Neural progenitor cell (in vitro differentiated cells): ENCODE measurements around the gene SUN1. TPM values are rescaled to one million over a fixed set of nuclear protein-coding genes. Genes with fewer than 3 reads are reported as not detected.

Experiments used
- DNase-seq: peaks from one replicate; pipeline ENCODE4 v3.0.0-alpha.2; 2016; ENCODE audit warnings: low spot score
- H2AFZ ChIP-seq: fragments of 200-600 bp; sonication (generic); replicated peaks from 2 replicates; pipeline ENCODE4 v1.6.1; 2016; ENCODE audit warnings: antibody characterized with exemption
- H3F3A ChIP-seq: fragments of 200-600 bp; sonication (generic); 2 replicates; pipeline ENCODE4 v1.6.1; 2016; ENCODE audit warnings: antibody characterized with exemption, low read depth
- H3K27ac ChIP-seq: fragments of 200-600 bp; sonication (generic); 2 replicates; pipeline ENCODE4 v1.5.1; 2016; ENCODE audit warnings: mild to moderate bottlenecking
- H3K27me3 ChIP-seq: fragments of 200-600 bp; sonication (generic); 2 replicates; pipeline ENCODE4 v1.6.1; 2016; ENCODE audit warnings: mild to moderate bottlenecking, moderate library complexity
- H3K36me3 ChIP-seq: fragments of 200-600 bp; sonication (generic); 2 replicates; pipeline ENCODE4 v1.5.1; 2016
- H3K4me1 ChIP-seq: fragments of 200-600 bp; sonication (generic); 2 replicates; pipeline ENCODE4 v1.6.1; 2016; ENCODE audit warnings: mixed run types
- H3K4me2 ChIP-seq: fragments of 200-600 bp; sonication (generic); 2 replicates; pipeline ENCODE4 v1.6.1; 2016
- H3K4me3 ChIP-seq: fragments of 200-600 bp; sonication (generic); 2 replicates; pipeline ENCODE4 v1.5.1; 2016
- H3K79me2 ChIP-seq: fragments of 200-600 bp; sonication (generic); 2 replicates; pipeline ENCODE4 v1.6.1; 2016; ENCODE audit warnings: low read depth
- H3K9ac ChIP-seq: fragments of 200-600 bp; sonication (generic); 2 replicates; pipeline ENCODE4 v1.6.1; 2016
- H3K9me3 ChIP-seq: fragments of 200-600 bp; sonication (generic); 2 replicates; pipeline ENCODE4 v1.5.1; 2016; ENCODE audit warnings: low read depth
- H4K20me1 ChIP-seq: fragments of 200-600 bp; sonication (generic); 2 replicates; pipeline ENCODE4 v1.6.1; 2016; ENCODE audit warnings: low read depth
- H3K27ac Mint-ChIP-seq: 3 replicates; pipeline ENCODE4 v1.8.0; 2021; ENCODE audit warnings: mixed read lengths
- H3K27me3 Mint-ChIP-seq: 2 replicates; pipeline ENCODE4 v1.8.0; 2022; ENCODE audit warnings: low read depth, mild to moderate bottlenecking, inconsistent platforms, moderate library complexity, mixed read lengths; ENCODE audit not compliant: insufficient read depth
- H3K36me3 Mint-ChIP-seq: 3 replicates; pipeline ENCODE4 v1.8.0; 2021; ENCODE audit warnings: mixed read lengths
- H3K4me1 Mint-ChIP-seq: 3 replicates; pipeline ENCODE4 v1.8.0; 2021; ENCODE audit warnings: mixed read lengths
- H3K4me3 Mint-ChIP-seq: 3 replicates; pipeline ENCODE4 v1.8.0; 2021; ENCODE audit warnings: mild to moderate bottlenecking, moderate library complexity, mixed read lengths
- H3K9me3 Mint-ChIP-seq: 3 replicates; pipeline ENCODE4 v1.8.0; 2020; ENCODE audit warnings: mixed read lengths
- CTCF ChIP-seq: fragments of 200-600 bp; sonication (generic); IDR thresholded peaks from 2 replicates; pipeline ENCODE4 v1.5.1; 2017; ENCODE audit warnings: antibody characterized with exemption, mild to moderate bottlenecking
- EZH2 ChIP-seq: fragments of 200-600 bp; sonication (generic); IDR thresholded peaks from 2 replicates; pipeline ENCODE4 v1.6.1; 2017; ENCODE audit warnings: antibody characterized with exemption, mild to moderate bottlenecking, moderate library complexity
- EZH2phosphoT487 ChIP-seq: fragments of 200-600 bp; sonication (generic); IDR thresholded peaks from 2 replicates; pipeline ENCODE4 v1.6.1; 2017; ENCODE audit warnings: antibody characterized with exemption
- total RNA-seq: library from RNA; depleted of rRNA; stranded (reverse); fragments of >200 nt; gene quantifications from 2 replicates; pipeline ENCODE4 v1.2.3, GENCODE V29; 2015; ENCODE audit warnings: low replicate concordance

SUN1 gene
- total RNA-seq, 1 donor from 2014 or later: 104 TPM

- Mint-ChIP-seq H3K4me1 (peaks cover 22% of the 10 kb centered on the region), H3K27ac (no peak overlapping the region), H3K4me3 (no peak overlapping the region), H3K27me3 (peaks cover 7% of the 10 kb centered on the region), H3K36me3 (no peaks in the 10 kb centered on the region), H3K9me3 (no peaks in the 10 kb centered on the region)
- H3K9ac ChIP-seq: no peak overlapping the region
- TF ChIP-seq EZH2 (no peak), CTCF (no peak), EZH2phosphoT487 (no peak)
- no peaks in the 10 kb centered on the region for H4K20me1 ChIP-seq
- no peak overlapping the region for H2AFZ ChIP-seq
- H3K9me3 ChIP-seq: no peaks in the 10 kb centered on the region
- no peaks in the 10 kb centered on the region for H3K27me3 ChIP-seq
- H3K4me2 ChIP-seq: no peak overlapping the region
- no peaks in the 10 kb centered on the region for H3F3A ChIP-seq
- H3K27ac ChIP-seq: no peak overlapping the region
- H3K4me3 ChIP-seq: no peak overlapping the region
- no peak for DNase-seq
- H3K4me1 ChIP-seq: no peaks in the 10 kb centered on the region
- no peaks in the 10 kb centered on the region for H3K36me3 ChIP-seq
- no peaks in the 10 kb centered on the region for H3K79me2 ChIP-seq
These were observed 87.7 kb downstream of the SUN1 start for GRCh38 chr7:919924-920341.

GRCh38 chr7:920351-921070 lies 88.2 kb downstream of the SUN1 start:
- Mint-ChIP-seq H3K36me3 (no peaks in the 10 kb centered on the region), H3K27me3 (peaks cover 3% of the 10 kb centered on the region)

GRCh38 chr7:921071-921461 lies 88.8 kb downstream of the SUN1 start:
- Histone ChIP-seq H3K4me2 (no peak overlapping the region), H3K9me3 (no peaks in the 10 kb centered on the region), H3F3A (no peaks in the 10 kb centered on the region), H3K4me1 (no peaks in the 10 kb centered on the region), H3K9ac (no peak overlapping the region), H4K20me1 (no peaks in the 10 kb centered on the region), H2AFZ (no peak overlapping the region), H3K36me3 (no peaks in the 10 kb centered on the region), H3K4me3 (no peak overlapping the region), H3K27ac (no peak overlapping the region), H3K27me3 (no peaks in the 10 kb centered on the region), H3K79me2 (no peaks in the 10 kb centered on the region)
- H3K36me3 Mint-ChIP-seq: no peaks in the 10 kb centered on the region
- H3K4me3 Mint-ChIP-seq: no peak overlapping the region
- no peak for DNase-seq
- peaks cover 12% of the 10 kb centered on the region for H3K4me1 Mint-ChIP-seq
- H3K27ac Mint-ChIP-seq: peak overlapping the region; percentile 63
- TF ChIP-seq EZH2phosphoT487: no peak
- no peak for TF ChIP-seq EZH2
- no peaks in the 10 kb centered on the region for H3K27me3 Mint-ChIP-seq
- no peaks in the 10 kb centered on the region for H3K9me3 Mint-ChIP-seq

More at GRCh38 chr7:920351-921070, 88.2 kb downstream of the SUN1 start:
- Histone ChIP-seq H3K9me3 (no peaks in the 10 kb centered on the region), H2AFZ (no peak overlapping the region), H3K4me3 (no peak overlapping the region), H3K36me3 (no peaks in the 10 kb centered on the region), H3K27ac (no peak overlapping the region), H3K4me1 (no peaks in the 10 kb centered on the region), H3F3A (no peaks in the 10 kb centered on the region), H3K27me3 (no peaks in the 10 kb centered on the region), H3K9ac (no peak overlapping the region), H3K79me2 (no peaks in the 10 kb centered on the region), H4K20me1 (no peaks in the 10 kb centered on the region), H3K4me2 (no peak overlapping the region)
- no peaks in the 10 kb centered on the region for H3K9me3 Mint-ChIP-seq
- no peak overlapping the region for H3K4me3 Mint-ChIP-seq
- TF ChIP-seq EZH2 (no peak), CTCF (no peak), EZH2phosphoT487 (no peak)
- DNase-seq: no peak
- H3K4me1 Mint-ChIP-seq: peaks cover 16% of the 10 kb centered on the region
- H3K27ac Mint-ChIP-seq: peak overlapping the region; percentile 63

GRCh38 chr7:921581-922333 lies 89.5 kb downstream of the SUN1 start:
- H3K4me1 Mint-ChIP-seq: peaks cover 7% of the 10 kb centered on the region
- no peak overlapping the region for H2AFZ ChIP-seq
- DNase-seq: no peak

More at GRCh38 chr7:921581-922333, 89.5 kb downstream of the SUN1 start:
- Histone ChIP-seq H3K27me3 (no peaks in the 10 kb centered on the region), H3K4me1 (no peaks in the 10 kb centered on the region), H3K36me3 (no peaks in the 10 kb centered on the region), H4K20me1 (no peaks in the 10 kb centered on the region), H3K9me3 (no peaks in the 10 kb centered on the region), H3K9ac (no peak overlapping the region), H3K79me2 (no peaks in the 10 kb centered on the region), H3F3A (no peaks in the 10 kb centered on the region), H3K27ac (no peak overlapping the region), H3K4me2 (no peak overlapping the region), H3K4me3 (no peak overlapping the region)
- Mint-ChIP-seq H3K9me3 (no peaks in the 10 kb centered on the region), H3K36me3 (no peaks in the 10 kb centered on the region), H3K27me3 (no peaks in the 10 kb centered on the region), H3K27ac (no peak overlapping the region), H3K4me3 (no peak overlapping the region)
- TF ChIP-seq CTCF (no peak), EZH2 (no peak), EZH2phosphoT487 (no peak)
